Urinary bladder (tissue), 4 donors: ENCODE results near the gene TMPRSS12. TPM values are rescaled to one million over a fixed set of nuclear protein-coding genes. Genes with fewer than 3 reads are reported as not detected.
"Not testable (repeated sequence)": the region's sequence is repeated elsewhere in the genome, so short reads cannot be mapped to it uniquely, and the experiment has no call there.

Experiments used
- DNase-seq: peaks from one replicate; pipeline ENCODE4 v3.0.0-alpha.2; 2015; ENCODE audit errors: extremely low spot score
- H3K27ac ChIP-seq: one replicate; pipeline ENCODE4 v1.5.1; 2013; ENCODE audit warnings: low read depth, mild to moderate bottlenecking, moderate library complexity
- H3K36me3 ChIP-seq: one replicate; pipeline ENCODE4 v1.6.1; 2013; ENCODE audit warnings: mild to moderate bottlenecking, moderate library complexity; ENCODE audit not compliant: insufficient read depth
- H3K4me1 ChIP-seq: one replicate; pipeline ENCODE4 v1.6.1; 2013; ENCODE audit warnings: mild to moderate bottlenecking, moderate library complexity; ENCODE audit not compliant: insufficient read depth
- H3K4me3 ChIP-seq: one replicate; pipeline ENCODE4 v1.5.1; 2013; ENCODE audit warnings: low read depth, low read length
- WGBS: extraction: QIAGEN DNeasy Blood & Tissue Kit; methylation state at CpG from one replicate; pipeline ENCODE4 v1.1.7; 2013; 5-methylcytosine and 5-hydroxymethylcytosine counted together
- polyA plus RNA-seq: library from polyadenylated mRNA; stranded (reverse); fragments of 200-250 nt; gene quantifications from one replicate; pipeline ENCODE4 v1.2.3, GENCODE V29; 2013
- total RNA-seq: library from RNA; depleted of rRNA; stranded (reverse); fragments of >200 nt; gene quantifications from one replicate; pipeline ENCODE4 v1.2.3, GENCODE V29; 2014
- donor health status: healthy with polysubstance abuse.
- donor health status: healthy.

TMPRSS12 gene
- total and polyA plus RNA-seq, 2 donors: not detected

GRCh38 chr12:50894241-50894640 lies 51.5 kb downstream of the TMPRSS12 start:
- H3K4me3 ChIP-seq: no peak overlapping the region

GRCh38 chr12:50901685-50902113 lies 59.0 kb downstream of the TMPRSS12 start:
- Histone ChIP-seq H3K36me3 (no peaks in the 10 kb centered on the region), H3K4me1 (no peaks in the 10 kb centered on the region), H3K4me3 (no peak overlapping the region), H3K27ac (no peak overlapping the region)
- no peak for DNase-seq
- 77% methylated on average over 4 of the region's 4 CpGs for WGBS

More at GRCh38 chr12:50894241-50894640, 51.5 kb downstream of the TMPRSS12 start:
- DNase-seq: no peak
- no peak overlapping the region for H3K27ac ChIP-seq
- 32% methylated on average over 3 of the region's 3 CpGs for WGBS
- no peaks in the 10 kb centered on the region for H3K36me3 ChIP-seq
- H3K4me1 ChIP-seq: no peaks in the 10 kb centered on the region

- H3K36me3 ChIP-seq, H3K4me1 ChIP-seq, H3K27ac ChIP-seq, DNase-seq, H3K4me3 ChIP-seq: not testable (repeated sequence)
- WGBS: 88% methylated on average over 5 of the region's 5 CpGs
Measured at GRCh38 chr12:50908479-50908878, 65.8 kb downstream of the TMPRSS12 start.

GRCh38 chr12:50912361-50912760 lies 69.6 kb downstream of the TMPRSS12 start:
- H3K36me3 ChIP-seq, H3K4me3 ChIP-seq, H3K4me1 ChIP-seq, H3K27ac ChIP-seq, DNase-seq: not testable (repeated sequence)
- WGBS: 87% methylated on average over 6 of the region's 6 CpGs

GRCh38 chr12:50913224-50913623 lies 70.5 kb downstream of the TMPRSS12 start:
- H3K27ac ChIP-seq: no peak overlapping the region
- H3K4me3 ChIP-seq: no peak overlapping the region
- DNase-seq: no peak
- no peaks in the 10 kb centered on the region for H3K4me1 ChIP-seq
- 90% methylated on average over 2 of the region's 2 CpGs for WGBS
- H3K36me3 ChIP-seq: no peaks in the 10 kb centered on the region

- Histone ChIP-seq H3K27ac (no peak overlapping the region), H3K4me1 (no peaks in the 10 kb centered on the region), H3K4me3 (no peak overlapping the region), H3K36me3 (no peaks in the 10 kb centered on the region)
- 82% methylated on average over 6 of the region's 6 CpGs for WGBS
- no peak for DNase-seq
Measured at GRCh38 chr12:50914872-50915484, 72.3 kb downstream of the TMPRSS12 start.

GRCh38 chr12:50916292-50916691 lies 73.6 kb downstream of the TMPRSS12 start:
- 90% methylated on average over 3 of the region's 3 CpGs for WGBS
- DNase-seq: no peak
- Histone ChIP-seq H3K27ac (no peak overlapping the region), H3K4me3 (no peak overlapping the region), H3K36me3 (no peaks in the 10 kb centered on the region), H3K4me1 (no peaks in the 10 kb centered on the region)

- Histone ChIP-seq H3K4me1 (no peaks in the 10 kb centered on the region), H3K4me3 (no peak overlapping the region), H3K27ac (no peak overlapping the region), H3K36me3 (no peaks in the 10 kb centered on the region)
- WGBS: 51% methylated on average over 5 of the region's 5 CpGs
- no peak for DNase-seq
Measured at GRCh38 chr12:50918584-50919316, 76.0 kb downstream of the TMPRSS12 start.

- Histone ChIP-seq H3K36me3 (no peaks in the 10 kb centered on the region), H3K4me1 (no peaks in the 10 kb centered on the region), H3K27ac (peak overlapping the region; percentile 67), H3K4me3 (no peak overlapping the region)
- DNase-seq: no peak
- WGBS: 10% methylated on average over 3 of the region's 3 CpGs
Measured at GRCh38 chr12:50922820-50923219, 80.1 kb downstream of the TMPRSS12 start.

- Histone ChIP-seq H3K4me3 (peak overlapping the region; percentile 83), H3K27ac (peak overlapping the region; percentile 87), H3K36me3 (no peaks in the 10 kb centered on the region), H3K4me1 (no peaks in the 10 kb centered on the region)
- DNase-seq: no peak
- 18% methylated on average over 8 of the region's 8 CpGs for whole genome bisulfite sequencing
Measured at GRCh38 chr12:50923361-50924130, 80.8 kb downstream of the TMPRSS12 start.

- DNase-seq: no peak
- 2% methylated on average over 4 of the region's 4 CpGs for WGBS
- Histone ChIP-seq H3K36me3 (no peaks in the 10 kb centered on the region), H3K4me3 (peak overlapping the region; percentile 83), H3K27ac (peak overlapping the region; percentile 87), H3K4me1 (no peaks in the 10 kb centered on the region)
Measured at GRCh38 chr12:50924131-50924438, 81.4 kb downstream of the TMPRSS12 start.

GRCh38 chr12:50924439-50925341 lies 82.0 kb downstream of the TMPRSS12 start:
- 3% methylated on average over 13 of the region's 13 CpGs for WGBS
- no peaks in the 10 kb centered on the region for H3K4me1 ChIP-seq
- H3K4me3 ChIP-seq: peak overlapping the region; percentile 83
- H3K27ac ChIP-seq: peak overlapping the region; percentile 87
- DNase-seq: peak; percentile 95
- H3K36me3 ChIP-seq: no peaks in the 10 kb centered on the region

- H3K27ac ChIP-seq: peak overlapping the region; percentile 46
- 12% methylated on average over 7 of the region's 7 CpGs for WGBS
- no peaks in the 10 kb centered on the region for H3K36me3 ChIP-seq
- H3K4me3 ChIP-seq: peak overlapping the region; percentile 83
- no peak for DNase-seq
- no peaks in the 10 kb centered on the region for H3K4me1 ChIP-seq
Measured at GRCh38 chr12:50925342-50925651, 82.6 kb downstream of the TMPRSS12 start.
